ENCODE data around the gene C9orf153.

GRCh38 chr9:86241216-86241615, 18.2 kb downstream of the C9orf153 start:
- TF ChIP-seq KLF9 (CRISPR knock-in tag; IDR thresholded peaks at IDR 0.05; ENCODE audit: low read depth) (no peak), EZH2 (conservative IDR thresholded peaks at IDR 0.05; ENCODE audit: low read depth, low read length) (no peak), CTCF (CRISPR knock-in tag; IDR thresholded peaks at IDR 0.05) (no peak), ZNF569 (CRISPR knock-in tag; IDR thresholded peaks at IDR 0.05; ENCODE audit: borderline replicate concordance) (no peak), POLR2A (IDR thresholded peaks at IDR 0.05; ENCODE audit: insufficient read depth in 1 of 2, low read depth in 2 of 2, low read length in 2 of 2) (no peak), TOE1 (CRISPR knock-in tag; IDR thresholded peaks at IDR 0.05) (no peak), FOXK2 (IDR thresholded peaks at IDR 0.05) (no peak), SKIL (CRISPR knock-in tag; IDR thresholded peaks at IDR 0.05; ENCODE audit: borderline replicate concordance) (no peak), ZNF160 (CRISPR knock-in tag; IDR thresholded peaks at IDR 0.05) (no peak), ZBTB49 (CRISPR knock-in tag; IDR thresholded peaks at IDR 0.05; ENCODE audit: borderline replicate concordance) (no peak), MTERF4 (CRISPR knock-in tag; IDR thresholded peaks at IDR 0.05) (no peak)
